GM19043 (cell line): ENCODE measurements around the gene C12orf57.

Source experiments
- ATAC-seq: cut with Tn5 transposase; IDR thresholded peaks from one replicate; pipeline ENCODE4 v1.9.1; 2021; ENCODE audit warnings: low read depth; ENCODE audit not compliant: unreplicated experiment

Gene C12orf57

GRCh38 chr12:6917491-6918231 is 26.2 kb upstream of the C12orf57 start:
- ATAC-seq, result no peak

DNA sequence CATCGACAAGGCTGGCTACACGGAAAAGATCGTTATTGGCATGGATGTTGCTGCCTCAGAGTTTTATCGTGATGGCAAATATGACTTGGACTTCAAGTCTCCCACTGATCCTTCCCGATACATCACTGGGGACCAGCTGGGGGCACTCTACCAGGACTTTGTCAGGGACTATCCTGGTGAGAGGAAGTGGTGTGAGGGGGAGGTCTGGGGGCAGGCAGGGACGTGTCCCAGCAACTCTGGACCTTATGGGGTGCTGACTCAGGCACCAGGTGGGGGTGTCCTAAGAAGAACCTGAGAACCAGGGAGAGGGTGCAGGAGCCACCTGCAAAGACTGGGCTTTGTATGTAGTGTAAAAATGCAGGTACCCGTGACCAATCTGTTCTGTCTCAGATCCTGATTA is 24.2 kb upstream of the C12orf57 start:
- ATAC-seq, result no peak

DNA sequence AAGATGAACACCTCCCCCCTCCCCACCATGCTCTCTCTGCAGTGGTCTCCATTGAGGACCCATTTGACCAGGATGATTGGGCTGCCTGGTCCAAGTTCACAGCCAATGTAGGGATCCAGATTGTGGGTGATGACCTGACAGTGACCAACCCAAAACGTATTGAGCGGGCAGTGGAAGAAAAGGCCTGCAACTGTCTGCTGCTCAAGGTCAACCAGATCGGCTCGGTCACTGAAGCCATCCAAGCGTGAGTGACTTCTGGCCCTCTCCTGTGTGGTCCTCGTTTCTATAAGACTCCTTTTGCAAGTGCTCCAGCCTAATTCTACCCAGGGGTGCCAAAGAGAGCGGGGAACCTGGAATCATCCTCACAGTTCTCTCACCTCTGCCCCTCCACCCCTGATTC is 22.3 kb upstream of the C12orf57 start:
- ATAC-seq, result no peak

DNA sequence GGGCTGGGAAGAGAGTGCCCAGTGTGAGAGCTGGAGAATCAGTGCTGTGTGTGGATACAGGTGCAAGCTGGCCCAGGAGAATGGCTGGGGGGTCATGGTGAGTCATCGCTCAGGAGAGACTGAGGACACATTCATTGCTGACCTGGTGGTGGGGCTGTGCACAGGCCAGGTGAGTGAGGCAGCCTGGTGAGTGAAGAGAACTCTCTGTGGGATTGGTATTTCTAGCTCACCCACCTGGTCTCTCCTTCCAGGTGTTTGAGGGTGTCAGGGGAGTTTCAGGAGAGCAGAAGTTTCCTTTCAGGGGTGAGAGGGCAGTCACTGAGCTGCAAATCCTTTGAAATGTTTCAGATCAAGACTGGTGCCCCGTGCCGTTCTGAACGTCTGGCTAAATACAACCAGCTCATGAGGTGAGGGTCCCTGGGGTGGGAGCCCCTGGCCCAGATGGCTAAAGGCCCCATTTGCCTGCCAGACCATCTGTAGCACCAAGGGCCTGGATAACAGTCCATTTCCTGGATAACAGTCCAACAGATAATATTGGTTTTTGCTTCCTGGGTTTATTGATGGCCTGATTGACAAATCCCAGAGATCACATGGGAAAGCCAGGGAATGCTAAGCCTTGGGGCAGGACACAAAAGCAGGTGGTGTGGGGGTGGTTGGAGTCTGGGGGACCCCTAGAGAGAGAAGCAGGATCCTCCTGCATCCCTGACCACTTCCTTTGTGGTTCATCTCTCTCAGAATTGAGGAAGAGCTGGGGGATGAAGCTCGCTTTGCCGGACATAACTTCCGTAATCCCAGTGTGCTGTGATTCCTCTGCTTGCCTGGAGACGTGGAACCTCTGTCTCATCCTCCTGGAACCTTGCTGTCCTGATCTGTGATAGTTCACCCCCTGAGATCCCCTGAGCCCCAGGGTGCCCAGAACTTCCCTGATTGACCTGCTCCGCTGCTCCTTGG is 21.6 kb upstream of the C12orf57 start:
- no peak for ATAC-seq

DNA sequence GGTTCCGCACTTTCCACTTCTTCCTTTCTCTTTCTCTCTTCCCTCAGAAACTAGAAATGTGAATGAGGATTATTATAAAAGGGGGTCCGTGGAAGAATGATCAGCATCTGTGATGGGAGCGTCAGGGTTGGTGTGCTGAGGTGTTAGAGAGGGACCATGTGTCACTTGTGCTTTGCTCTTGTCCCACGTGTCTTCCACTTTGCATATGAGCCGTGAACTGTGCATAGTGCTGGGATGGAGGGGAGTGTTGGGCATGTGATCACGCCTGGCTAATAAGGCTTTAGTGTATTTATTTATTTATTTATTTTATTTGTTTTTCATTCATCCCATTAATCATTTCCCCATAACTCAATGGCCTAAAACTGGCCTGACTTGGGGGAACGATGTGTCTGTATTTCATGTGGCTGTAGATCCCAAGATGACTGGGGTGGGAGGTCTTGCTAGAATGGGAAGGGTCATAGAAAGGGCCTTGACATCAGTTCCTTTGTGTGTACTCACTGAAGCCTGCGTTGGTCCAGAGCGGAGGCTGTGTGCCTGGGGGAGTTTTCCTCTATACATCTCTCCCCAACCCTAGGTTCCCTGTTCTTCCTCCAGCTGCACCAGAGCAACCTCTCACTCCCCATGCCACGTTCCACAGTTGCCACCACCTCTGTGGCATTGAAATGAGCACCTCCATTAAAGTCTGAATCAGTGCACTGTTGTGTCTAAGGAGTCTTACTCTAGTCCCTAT is 20.7 kb upstream of the C12orf57 start:
- no peak for ATAC-seq

DNA sequence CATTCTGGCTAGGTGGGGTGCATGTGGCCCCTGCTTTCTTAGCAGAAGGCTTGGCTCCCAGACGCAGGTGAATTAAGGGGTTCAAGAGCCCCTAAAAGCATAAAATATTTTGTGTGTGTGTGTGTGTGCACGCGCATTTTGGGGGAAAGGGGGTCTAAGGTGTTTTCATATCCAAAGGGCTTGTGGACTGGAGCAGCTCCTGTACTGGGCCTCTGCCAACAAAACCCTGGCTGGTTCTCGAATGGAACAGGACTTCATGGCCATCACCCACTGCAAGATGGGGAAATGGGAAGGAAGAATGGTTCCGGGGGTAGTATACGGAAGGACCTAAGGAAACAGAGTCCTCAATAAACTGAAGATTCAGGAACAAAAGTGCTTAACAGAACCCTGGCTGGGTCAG is 20.0 kb upstream of the C12orf57 start:
- ATAC-seq, result no peak

- no peak for ATAC-seq
Observed at GRCh38 chr12:6925239-6925539, 18.6 kb upstream of the C12orf57 start.

- no peak for ATAC-seq
Observed at GRCh38 chr12:6925540-6926279, 18.1 kb upstream of the C12orf57 start.

GRCh38 chr12:6927379-6928021 is 16.3 kb upstream of the C12orf57 start, which contains the start of gene ATN1:
Gene ATN1 (plus strand): TSS chr12:6927959. CDS start chr12:6934002, 6,043 bp downstream.
- no peak for ATAC-seq

DNA sequence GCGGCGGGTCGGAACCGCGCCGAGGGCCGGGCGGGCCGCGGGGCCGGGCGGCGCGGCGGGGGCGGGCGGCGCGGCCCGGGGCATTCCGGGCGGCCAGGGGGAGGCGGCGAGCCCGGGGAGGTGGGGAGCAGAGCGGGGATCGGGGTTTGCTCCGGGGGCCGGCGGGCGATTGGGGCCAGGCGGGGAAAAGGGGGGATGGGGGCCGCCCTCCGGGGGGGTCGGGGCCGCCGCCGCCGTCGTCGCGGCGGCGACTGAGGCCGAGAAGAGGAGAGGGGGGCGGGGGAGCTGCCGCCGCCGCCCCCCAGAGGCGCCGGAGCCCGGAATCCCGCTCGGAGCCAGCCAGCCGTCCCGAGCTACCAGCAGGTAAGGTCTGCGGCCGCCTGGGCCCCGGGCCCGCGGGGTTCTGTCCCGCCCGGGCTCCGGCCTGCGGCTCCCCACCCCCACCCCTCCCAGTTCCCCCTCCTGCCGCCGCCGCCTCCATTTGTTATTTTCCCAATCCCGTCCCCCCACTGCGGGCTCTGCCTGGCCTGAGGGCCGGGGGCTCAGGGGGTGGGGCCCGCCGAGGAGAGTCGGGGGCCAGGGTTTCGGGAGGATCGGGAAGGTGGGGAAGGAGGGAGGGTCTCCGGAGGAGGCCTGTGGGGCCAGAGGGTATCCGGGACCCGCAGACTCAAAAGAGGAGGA is 15.7 kb upstream of the C12orf57 start:
- ATAC-seq, result no peak

DNA sequence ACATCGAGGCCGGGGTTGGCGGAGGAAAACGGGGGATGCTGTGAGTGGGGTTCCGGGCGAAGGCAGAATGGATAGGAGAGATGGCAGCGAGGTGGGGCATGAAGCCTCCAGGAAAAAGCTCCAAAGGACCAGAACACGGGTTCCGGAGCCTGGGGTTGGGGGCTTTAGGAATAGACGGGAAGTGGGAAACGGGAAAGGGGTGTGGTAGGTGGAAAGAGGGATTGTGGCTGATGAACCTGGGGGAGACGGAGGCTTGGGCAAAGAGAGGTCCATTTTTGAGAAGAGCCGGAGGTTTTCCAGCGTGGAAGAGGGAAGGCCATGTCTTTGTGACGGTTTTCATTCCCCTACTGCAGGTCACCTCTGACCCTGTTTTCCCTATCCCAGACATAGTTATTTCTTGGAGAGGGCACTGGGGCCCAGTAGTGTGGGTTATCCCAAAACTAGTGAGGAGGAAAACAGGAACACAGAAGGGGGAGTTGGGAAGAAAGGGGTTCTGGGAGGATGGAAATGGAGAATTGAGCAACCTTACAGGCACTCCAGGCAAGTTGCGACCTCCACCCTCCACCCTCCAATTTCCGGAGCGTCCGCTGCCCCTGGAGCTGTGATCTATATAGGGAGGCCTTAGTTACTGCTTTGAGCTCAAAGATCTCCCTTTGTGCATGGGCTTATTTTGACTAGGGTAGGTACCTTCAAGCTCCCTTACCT is 15.0 kb upstream of the C12orf57 start:
- no peak for ATAC-seq

- ATAC-seq, result no peak
Observed at GRCh38 chr12:6929466-6930452, 14.1 kb upstream of the C12orf57 start.

DNA sequence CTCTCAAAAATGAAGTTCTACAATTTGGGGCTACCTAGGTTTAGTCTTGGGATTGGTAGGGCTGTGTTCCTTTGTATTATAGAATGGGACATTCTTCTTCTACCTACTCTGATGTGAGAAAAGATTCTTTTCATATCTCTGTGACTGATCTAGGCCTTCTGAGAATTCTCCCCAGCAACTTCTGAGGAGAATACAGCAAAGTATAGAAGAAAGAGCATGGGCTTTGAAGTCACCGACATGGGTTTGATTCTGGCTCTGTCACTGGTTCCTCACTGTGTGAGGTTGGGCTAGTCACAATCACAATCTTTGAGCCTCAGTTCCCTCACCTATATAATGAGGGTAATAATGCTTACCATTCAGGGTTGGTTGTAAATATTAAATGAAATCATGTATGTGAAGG is 11.1 kb upstream of the C12orf57 start:
- no peak for ATAC-seq

DNA sequence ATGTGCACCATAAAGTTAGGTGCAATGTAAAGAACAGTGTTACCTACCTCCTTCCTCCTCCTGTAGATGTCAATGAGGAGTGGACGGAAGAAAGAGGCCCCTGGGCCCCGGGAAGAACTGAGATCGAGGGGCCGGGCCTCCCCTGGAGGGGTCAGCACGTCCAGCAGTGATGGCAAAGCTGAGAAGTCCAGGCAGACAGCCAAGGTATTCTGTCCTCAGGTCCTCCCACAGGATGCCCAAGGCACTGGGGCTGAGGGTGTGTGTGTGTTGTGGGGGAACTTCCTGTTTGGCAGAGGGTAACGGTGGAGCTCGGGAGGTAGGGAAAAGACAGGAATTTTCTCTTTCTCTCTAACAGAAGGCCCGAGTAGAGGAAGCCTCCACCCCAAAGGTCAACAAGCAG is 9.7 kb upstream of the C12orf57 start:
- ATAC-seq, result no peak

DNA sequence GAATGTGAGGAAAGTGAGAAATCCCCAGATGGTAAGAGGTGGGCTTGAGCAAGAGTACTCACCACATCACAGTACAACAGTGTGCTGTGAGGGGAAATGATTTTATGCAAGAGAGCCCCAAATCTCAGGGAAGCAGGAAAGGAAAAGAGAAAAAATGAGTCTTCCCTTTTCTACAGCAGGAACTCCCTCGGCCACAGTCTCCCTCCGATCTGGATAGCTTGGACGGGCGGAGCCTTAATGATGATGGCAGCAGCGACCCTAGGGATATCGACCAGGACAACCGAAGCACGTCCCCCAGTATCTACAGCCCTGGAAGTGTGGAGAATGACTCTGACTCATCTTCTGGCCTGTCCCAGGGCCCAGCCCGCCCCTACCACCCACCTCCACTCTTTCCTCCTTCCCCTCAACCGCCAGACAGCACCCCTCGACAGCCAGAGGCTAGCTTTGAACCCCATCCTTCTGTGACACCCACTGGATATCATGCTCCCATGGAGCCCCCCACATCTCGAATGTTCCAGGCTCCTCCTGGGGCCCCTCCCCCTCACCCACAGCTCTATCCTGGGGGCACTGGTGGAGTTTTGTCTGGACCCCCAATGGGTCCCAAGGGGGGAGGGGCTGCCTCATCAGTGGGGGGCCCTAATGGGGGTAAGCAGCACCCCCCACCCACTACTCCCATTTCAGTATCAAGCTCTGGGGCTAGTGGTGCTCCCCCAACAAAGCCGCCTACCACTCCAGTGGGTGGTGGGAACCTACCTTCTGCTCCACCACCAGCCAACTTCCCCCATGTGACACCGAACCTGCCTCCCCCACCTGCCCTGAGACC is 8.2 kb upstream of the C12orf57 start:
- ATAC-seq, result no peak

- no peak for ATAC-seq
Observed at GRCh38 chr12:6936194-6936635, 7.6 kb upstream of the C12orf57 start.
